HG03045 (cell line): ENCODE results near the gene LLGL2.

Source experiments
- ATAC-seq: cut with Tn5 transposase; IDR thresholded peaks from one replicate; pipeline ENCODE4 v1.9.1; 2021; ENCODE audit warnings: mild to moderate bottlenecking, moderate library complexity; ENCODE audit not compliant: unreplicated experiment

Gene LLGL2

DNA sequence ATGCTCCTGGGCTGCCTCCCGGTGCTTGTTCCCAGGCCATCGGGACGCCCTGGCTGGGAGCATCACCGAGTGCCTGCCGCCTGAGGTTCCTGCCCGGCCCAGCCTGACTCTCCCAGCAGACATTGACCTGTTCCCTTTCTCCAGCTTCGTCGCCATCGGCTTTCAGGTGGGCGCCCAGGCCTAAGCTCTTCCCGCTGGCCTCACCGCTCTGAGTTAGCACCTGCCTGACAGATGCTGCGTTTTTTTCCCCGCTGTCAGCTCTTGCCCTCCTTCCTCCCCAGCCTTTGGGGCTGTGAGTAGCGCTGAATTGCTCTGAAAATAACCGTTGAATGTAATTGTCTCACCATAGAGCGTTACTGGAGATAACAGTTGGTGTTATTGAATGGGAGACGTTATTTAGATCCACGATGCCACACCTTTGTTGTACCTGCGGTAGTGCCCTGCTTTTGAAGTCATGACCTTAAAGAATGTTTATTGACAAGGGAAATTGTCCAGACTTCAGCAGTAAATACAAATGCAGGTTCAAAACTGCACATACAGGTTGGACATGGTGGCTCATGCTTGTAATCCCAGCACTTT lies 86.4 kb downstream of the LLGL2 start:
- ATAC-seq = no peak

DNA sequence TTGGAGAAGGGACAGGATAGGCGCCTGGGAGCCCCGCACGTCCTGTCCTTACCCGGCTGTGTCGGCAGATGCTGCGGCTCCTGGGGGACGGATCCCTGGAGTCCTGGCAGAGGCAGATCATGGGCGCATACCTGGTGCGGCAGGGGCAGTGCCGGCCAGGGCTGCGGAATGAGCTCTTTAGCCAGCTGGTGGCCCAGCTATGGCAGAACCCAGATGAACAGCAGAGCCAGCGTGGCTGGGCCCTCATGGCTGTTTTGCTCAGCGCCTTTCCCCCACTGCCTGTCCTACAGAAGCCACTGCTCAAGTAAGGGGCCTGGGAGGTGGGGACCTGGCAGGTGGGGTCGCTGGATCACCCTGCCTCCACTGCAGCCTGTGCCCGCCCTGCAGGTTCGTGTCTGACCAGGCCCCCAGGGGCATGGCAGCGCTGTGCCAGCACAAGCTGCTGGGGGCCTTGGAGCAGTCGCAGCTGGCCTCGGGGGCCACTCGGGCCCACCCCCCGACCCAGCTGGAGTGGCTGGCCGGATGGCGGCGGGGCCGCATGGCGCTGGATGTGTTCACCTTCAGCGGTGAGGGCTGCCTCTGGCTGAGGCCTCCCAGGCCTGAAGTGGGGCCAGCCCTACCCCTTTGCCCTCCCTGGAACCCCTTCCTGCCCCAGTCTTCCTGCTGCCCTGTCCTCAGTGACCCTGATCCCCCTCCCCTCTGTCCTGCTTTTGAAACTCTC lies 87.6 kb downstream of the LLGL2 start:
- no peak for ATAC-seq

DNA sequence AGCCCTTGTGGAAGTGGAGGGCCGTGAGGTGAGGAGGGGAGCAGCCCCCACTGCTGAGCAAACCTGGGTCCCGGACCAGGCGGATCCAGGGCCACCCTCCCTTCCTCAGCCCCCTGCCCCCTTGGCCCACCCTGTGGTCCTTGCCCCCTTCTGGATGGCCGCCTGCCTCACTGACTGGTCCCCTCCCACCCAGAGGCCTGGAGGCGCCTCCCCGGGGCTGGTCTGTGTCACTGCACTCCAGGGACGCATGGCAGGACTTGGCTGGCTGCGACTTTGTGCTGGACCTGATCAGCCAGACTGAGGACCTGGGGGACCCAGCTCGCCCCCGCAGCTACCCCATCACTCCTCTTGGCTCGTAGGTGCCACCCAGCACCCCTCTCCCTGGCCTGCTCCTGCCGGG lies 88.5 kb downstream of the LLGL2 start:
- ATAC-seq = no peak

DNA sequence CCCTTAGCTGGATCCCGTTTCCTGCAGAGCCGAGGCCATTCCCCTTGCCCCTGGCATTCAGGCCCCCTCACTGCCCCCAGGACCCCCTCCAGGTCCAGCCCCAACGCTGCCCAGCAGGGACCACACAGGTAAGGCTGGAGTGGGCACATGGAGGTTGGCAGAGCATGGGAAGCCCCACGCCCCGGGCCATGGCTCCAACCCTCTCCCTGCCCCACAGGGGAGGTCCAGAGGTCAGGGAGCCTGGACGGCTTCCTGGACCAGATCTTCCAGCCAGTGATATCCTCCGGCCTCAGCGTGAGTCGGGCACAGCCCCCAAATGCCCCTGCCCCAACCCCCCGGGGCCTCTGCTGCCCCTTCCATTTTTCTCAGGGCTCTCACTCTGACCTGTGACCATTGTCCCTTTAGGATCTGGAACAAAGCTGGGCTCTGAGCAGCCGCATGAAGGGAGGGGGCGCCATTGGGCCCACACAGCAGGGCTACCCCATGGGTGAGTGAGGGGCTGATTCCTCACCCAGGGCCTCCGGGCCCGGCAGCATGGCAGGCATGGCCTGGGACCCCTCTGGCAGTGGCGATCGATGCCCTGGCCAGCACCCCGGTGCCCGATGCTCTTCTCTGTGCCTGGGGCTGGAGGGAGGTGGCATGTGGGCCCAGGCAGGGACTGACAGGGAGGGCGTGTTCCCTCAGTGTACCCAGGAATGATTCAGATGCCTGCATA lies 89.2 kb downstream of the LLGL2 start:
- no peak for ATAC-seq

- ATAC-seq = no peak
Measured at GRCh38 chr17:75615301-75615700, 89.8 kb downstream of the LLGL2 start.

- no peak for ATAC-seq
Measured at GRCh38 chr17:75616521-75617122, 91.1 kb downstream of the LLGL2 start.

GRCh38 chr17:75617218-75617617 lies 91.7 kb downstream of the LLGL2 start:
- ATAC-seq = no peak

- ATAC-seq = no peak
Measured at GRCh38 chr17:75617675-75618074, 92.2 kb downstream of the LLGL2 start.

DNA sequence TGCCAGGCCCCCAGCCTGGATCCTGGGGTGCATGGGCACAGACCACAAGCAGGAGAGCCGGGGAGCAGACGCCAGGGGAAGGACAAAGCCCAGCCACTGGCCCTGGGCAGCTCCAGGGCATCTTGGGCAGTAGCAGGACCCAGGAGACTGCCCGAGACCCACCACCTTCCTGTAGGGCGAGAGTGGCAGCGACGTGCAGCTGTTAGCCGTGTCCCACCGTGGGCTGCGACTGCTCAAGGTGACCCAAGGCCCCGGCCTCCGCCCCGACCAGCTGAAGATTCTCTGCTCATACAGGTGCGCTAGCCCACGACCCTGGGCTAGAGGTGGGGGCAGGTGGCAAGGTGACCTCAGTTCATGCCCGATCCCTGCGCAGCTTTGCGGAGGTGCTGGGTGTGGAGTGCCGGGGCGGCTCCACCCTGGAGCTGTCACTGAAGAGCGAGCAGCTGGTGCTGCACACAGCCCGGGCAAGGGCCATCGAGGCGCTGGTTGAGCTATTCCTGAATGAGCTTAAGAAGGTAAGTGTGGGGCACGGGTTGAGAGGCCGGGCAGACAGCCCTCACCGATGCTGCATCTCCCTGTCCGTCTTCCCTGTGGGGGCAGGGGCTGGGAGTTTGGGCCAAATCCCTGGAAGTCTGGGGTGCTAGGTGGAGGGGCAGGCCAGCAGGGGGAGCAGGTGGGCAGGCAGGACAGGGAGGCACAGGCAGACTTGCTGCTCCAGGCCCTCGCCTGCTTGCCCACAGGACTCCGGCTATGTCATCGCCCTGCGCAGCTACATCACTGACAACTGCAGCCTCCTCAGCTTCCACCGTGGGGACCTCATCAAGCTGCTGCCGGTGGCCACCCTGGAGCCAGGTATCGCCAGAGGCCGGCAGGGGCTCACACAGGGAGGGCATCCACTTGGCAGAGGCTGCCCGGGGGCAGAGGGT lies 94.3 kb downstream of the LLGL2 start:
- ATAC-seq = no peak

DNA sequence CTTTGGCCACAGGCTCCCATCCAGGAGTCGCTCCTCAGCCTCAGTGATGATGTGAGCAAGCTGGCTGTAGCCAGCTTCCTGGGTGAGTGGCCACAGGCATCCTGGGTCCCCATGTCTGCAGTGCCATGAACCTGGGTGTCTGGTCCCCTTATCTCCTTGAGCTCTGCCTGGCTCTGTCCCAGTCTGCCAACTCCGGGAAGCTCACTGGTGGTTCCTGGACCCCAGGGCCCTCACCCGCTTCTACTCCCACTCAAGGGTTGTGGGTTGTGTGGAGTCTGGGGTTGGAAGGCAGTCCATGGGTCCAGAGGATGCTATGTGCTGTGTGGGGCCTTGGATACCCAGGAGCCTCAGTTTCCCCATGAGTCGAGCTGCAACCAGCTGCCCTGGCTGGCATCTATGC lies 96.0 kb downstream of the LLGL2 start:
- no peak for ATAC-seq

- no peak for ATAC-seq
Measured at GRCh38 chr17:75622076-75622475, 96.6 kb downstream of the LLGL2 start.

DNA sequence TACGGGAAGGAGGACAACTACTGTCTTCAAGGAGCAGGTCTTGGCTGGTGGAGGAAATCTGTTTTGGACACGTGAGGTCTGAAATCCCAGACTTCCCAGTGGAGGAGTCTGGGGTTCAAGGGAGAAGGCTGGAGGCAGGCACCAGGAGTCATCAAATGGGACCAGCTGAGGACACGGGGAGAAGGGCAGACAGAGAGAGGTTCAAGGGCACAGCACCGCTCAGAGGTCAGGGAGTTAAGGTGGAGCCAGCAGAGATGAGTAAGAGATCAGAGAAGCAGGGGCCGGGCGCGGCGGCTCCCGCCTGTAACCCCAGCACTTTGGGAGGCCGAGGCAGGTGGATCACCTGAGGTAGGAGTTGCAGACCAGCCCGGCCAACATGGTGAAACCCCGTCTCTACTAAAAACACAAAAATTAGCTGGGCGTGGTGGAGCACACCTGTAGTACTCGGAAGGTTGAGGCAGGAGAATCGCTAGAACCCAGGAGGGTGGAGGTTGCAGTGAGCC lies 97.3 kb downstream of the LLGL2 start:
- ATAC-seq = no peak

DNA sequence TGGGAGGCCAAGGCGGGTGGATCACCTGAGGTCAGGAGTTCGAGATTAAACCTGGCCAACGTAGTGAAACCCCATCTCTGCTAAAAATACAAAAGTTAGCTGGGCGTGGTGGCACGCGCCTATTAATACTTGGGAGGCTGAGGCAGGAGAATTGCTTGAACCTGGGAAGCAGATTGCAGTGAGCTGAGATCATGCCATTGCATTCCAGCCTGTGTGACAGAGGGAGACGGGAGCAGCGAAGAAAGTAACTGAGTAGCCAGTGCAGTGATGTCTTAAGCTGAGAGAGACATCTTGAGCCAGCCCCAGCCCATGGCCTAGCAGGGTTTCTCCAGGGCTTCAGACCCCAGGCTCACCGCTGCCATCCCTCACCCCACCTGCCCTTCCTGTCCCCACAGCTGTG lies 97.9 kb downstream of the LLGL2 start:
- ATAC-seq = no peak

- ATAC-seq = no peak
Measured at GRCh38 chr17:75624021-75624420, 98.5 kb downstream of the LLGL2 start.
